Neuron (in vitro differentiated cells): ENCODE data around the gene OCIAD2.

ENCODE experiments used
- H2AFZ ChIP-seq: one replicate; pipeline ENCODE4 v1.6.1; 2013; ENCODE audit warnings: low read depth, mild to moderate bottlenecking, inconsistent platforms, low read length, moderate library complexity
- H3K27me3 ChIP-seq: one replicate; pipeline ENCODE4 v1.6.1; 2013; ENCODE audit warnings: low read length; ENCODE audit not compliant: insufficient read depth
- H3K36me3 ChIP-seq: one replicate; pipeline ENCODE4 v1.6.1; 2013; ENCODE audit warnings: low read length; ENCODE audit not compliant: insufficient read depth
- H3K4me1 ChIP-seq: one replicate; pipeline ENCODE4 v1.6.1; 2013; ENCODE audit warnings: low read length; ENCODE audit not compliant: insufficient read depth
- H3K4me3 ChIP-seq: 2 replicates; pipeline ENCODE4 v1.5.1; 2013; ENCODE audit warnings: mild to moderate bottlenecking, low read length, moderate library complexity
- H3K9me3 ChIP-seq: one replicate; pipeline ENCODE4 v1.6.1; 2013; ENCODE audit warnings: low read length

Gene OCIAD2, protein sequence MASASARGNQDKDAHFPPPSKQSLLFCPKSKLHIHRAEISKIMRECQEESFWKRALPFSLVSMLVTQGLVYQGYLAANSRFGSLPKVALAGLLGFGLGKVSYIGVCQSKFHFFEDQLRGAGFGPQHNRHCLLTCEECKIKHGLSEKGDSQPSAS

DNA sequence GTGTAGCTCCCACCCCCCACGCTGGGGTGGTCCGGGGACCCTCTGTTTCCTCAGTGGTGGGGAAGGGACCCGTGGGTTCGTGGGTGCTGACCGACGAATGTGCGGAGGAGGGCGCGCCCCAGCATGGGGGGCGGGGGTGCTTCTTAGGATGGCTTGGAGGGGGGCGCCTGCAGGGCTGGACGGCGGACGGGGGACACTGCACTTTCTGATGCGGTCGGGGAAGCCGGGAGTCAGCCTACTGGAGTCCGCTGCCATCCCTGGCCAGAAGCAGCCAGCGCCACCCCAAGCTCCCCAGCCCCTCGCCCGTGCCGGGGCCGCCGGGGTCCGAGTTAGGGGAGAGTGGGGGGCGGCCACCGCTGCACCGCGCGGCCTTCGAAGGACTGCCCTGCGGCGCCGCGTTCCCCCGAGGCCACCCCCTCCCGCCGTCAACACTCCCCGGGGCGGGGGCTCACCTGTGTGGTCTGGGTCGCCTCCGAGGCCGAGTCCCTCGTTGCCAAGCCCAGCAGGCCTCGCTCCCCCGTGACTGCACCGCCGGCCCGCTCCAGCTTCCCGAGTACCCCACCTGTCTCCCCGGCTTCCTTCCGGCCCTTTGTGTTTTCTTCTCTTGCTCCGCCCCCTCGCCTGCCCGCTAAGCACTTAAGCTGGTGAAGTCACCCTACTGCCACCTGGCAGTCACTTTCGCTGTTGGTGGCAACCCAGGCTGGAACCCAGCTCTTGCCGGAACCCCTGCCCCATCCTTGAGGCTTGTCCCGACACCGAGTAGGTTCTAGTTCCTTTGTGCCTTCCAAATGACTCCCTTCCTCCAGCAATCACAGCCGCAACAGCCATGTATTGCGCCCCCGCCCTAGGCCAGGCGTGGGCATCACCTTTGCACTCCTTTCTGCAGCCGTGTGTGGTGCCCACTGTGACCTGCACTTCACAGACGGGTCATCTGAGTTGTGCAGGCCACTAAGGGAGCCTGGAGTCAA, at the start of gene OCIAD2:
OCIAD2 (minus strand) TSS at position 569 of the 968 bp plus-strand sequence. CDS start 2,225 bp downstream, outside the sequence.
- no peaks in the 10 kb centered on the region for H3K9me3 ChIP-seq
- no peak within 1 kb of the TSS for H2AFZ ChIP-seq
- no peaks in the 10 kb centered on the region for H3K27me3 ChIP-seq
- peaks cover 13% of the 10 kb centered on the region for H3K4me1 ChIP-seq
- H3K36me3 ChIP-seq: no peaks in the 10 kb centered on the region
- no peak within 1 kb of the TSS for H3K4me3 ChIP-seq

DNA sequence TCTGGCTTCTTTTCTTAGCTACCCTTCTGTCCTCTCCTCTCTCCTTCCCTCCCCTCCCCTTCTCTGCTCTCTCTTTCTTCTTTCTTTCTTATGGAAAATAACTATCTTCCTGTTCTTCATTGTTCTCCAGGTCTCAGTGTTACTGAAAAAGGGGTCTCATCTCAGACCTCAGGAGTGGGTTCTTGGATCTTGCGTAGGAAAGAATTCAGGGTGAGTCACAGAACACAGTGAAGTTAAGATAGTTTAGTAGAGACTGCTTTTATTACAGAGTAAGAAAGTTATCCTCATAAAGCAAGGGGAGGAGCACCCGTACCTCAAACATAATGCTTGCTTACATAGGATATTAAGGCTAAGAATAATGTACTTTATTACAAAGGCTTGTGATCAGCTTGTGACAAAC, 47.7 kb upstream of the OCIAD2 start:
- Histone ChIP-seq H3K4me1 (peaks cover 7% of the 10 kb centered on the region), H3K36me3 (no peaks in the 10 kb centered on the region), H2AFZ (no peak overlapping the region), H3K9me3 (no peaks in the 10 kb centered on the region), H3K27me3 (no peaks in the 10 kb centered on the region), H3K4me3 (no peak overlapping the region)

DNA sequence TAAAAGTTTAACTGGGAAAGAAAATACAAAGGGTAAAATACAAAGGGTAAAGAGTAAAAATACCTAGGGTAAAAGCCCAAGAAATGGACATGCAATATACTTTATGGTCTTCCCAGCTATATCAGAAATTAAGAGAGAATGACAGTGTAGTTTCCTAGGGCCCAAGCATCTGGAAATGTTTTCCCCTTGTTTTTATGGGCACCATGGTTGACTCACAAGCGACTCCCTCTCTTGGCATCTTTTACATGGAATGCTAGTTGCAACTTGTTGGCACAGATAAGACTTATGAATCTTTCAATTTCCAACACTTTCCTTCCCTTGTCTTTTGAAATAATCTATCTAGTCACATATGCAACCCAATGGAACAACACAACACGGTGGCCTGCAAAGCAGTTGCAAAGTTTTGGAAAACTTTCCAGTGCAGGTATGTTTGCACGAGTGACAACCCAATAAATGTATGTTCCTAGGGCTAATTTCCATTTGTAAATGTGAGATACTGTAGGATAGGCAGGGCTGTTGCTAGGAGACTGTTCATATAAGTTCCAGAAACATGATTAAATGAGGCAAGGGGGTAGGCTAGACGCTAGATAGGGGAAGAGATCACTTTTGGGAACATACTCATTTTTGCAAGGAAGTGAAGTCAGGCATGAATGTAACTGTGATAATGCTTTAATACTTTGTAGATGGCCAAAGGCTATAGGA, 43.1 kb upstream of the OCIAD2 start:
- Histone ChIP-seq H3K9me3 (no peaks in the 10 kb centered on the region), H3K27me3 (no peaks in the 10 kb centered on the region), H2AFZ (no peak overlapping the region), H3K4me3 (no peak overlapping the region), H3K36me3 (no peaks in the 10 kb centered on the region), H3K4me1 (peaks cover 5% of the 10 kb centered on the region)

DNA sequence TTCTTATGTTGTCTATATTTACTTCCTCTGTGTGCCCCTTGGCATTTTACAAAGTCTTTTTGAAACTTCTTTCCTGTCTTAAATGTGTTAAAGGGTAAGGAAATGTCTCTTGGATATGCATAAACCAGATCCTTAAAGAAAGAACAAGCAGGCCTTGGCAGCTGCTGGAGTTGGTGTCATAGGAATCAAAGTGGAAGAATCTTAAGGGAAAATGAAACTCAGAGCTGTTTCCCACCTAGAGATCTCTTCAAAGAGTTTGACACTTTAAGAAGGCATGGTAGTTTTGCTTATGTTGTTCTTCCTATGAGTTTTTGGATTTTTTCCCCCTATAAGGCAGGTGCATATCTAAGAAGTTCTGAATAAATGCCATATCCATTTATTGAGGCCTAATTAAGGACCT, 42.5 kb upstream of the OCIAD2 start:
- Histone ChIP-seq H3K4me1 (peaks cover 1% of the 10 kb centered on the region), H2AFZ (no peak overlapping the region), H3K9me3 (no peaks in the 10 kb centered on the region), H3K27me3 (no peaks in the 10 kb centered on the region), H3K4me3 (no peak overlapping the region), H3K36me3 (no peaks in the 10 kb centered on the region)

DNA sequence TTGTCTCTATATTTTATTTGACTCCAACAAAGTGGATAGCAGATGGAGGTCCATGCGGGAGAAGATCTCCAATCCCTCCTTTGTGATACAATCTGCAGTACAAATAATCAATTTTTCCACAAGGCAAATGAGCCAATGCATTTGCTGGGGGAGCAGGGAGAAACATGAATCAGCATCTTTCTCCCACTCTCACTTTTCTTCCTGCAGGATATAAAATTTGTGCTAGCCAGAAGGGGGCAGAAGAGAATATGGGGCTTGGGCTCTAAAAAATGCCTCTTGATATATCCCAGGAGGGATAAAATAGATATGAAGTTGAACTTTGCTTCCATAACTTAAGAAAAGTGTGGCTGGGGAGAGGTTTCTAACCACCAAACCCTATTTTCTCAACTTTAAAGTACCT, 41.2 kb upstream of the OCIAD2 start:
- H3K4me3 ChIP-seq: no peak overlapping the region
- H3K9me3 ChIP-seq: no peaks in the 10 kb centered on the region
- H2AFZ ChIP-seq: no peak overlapping the region
- H3K4me1 ChIP-seq: no peaks in the 10 kb centered on the region
- no peaks in the 10 kb centered on the region for H3K27me3 ChIP-seq
- no peaks in the 10 kb centered on the region for H3K36me3 ChIP-seq

DNA sequence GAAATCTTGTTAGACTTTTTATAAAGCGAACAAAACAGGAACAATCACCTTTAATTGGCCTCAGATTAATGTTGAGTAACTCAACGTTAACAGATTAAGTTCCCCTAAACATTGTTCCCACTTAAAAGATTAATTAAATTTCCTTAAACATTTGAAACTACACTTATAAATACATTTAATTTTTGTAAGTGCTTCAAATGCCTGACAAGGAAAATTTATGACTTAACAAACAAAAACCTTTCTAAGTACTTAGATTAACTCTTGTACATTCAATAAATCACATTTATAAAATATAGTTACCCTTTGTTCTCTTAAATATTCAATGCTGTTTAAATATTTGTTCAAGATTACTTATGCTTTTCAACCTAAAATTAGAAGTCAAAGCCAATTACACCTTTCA, 39.4 kb upstream of the OCIAD2 start:
- no peaks in the 10 kb centered on the region for H3K36me3 ChIP-seq
- no peak overlapping the region for H3K4me3 ChIP-seq
- H3K27me3 ChIP-seq: peaks cover 3% of the 10 kb centered on the region
- H3K9me3 ChIP-seq: no peaks in the 10 kb centered on the region
- no peak overlapping the region for H2AFZ ChIP-seq
- no peaks in the 10 kb centered on the region for H3K4me1 ChIP-seq

DNA sequence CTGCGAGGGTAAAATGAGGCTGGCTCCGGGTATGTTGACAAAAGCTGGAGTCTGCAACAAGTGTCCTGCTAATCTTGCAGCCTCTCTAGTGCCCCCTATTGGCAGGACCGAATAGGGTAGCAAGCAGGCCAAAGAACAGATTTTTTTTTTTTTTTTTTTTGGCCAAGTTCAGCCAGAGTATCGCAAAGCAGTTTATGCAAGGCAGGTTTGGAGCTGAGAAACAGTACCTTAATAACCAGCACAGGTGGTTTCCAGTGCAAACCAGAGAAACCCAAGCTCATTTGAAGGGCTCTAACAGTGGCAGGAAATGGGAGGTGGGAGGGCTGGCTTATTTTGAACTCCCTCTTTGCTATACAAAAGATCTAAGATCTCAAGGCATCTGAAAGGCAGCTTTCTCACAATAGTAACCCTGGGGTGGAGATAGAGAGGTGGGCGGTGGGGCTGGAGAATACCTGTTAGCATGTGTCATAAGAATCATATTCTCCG, 38.2 kb upstream of the OCIAD2 start:
- no peak overlapping the region for H2AFZ ChIP-seq
- H3K4me1 ChIP-seq: no peaks in the 10 kb centered on the region
- peaks cover 3% of the 10 kb centered on the region for H3K27me3 ChIP-seq
- no peaks in the 10 kb centered on the region for H3K9me3 ChIP-seq
- no peak overlapping the region for H3K4me3 ChIP-seq
- H3K36me3 ChIP-seq: no peaks in the 10 kb centered on the region

DNA sequence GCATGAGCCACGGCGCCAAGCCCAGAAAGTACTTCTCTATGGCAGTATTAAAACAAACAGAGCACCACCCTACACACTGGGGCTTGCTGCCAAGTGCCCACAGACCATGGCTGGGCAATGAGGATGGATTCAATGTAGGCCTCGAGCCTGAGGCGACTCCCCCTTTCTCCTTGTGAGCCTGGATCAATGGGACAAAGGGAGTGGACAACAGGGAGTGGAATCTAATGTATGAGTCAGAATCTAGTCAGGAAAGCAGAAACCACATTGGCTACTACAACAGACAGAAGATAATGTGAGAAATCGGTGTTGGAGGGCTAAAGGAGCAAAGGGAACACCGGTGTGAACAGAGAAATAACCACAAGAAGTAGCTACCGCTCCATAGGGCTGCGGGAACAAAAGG, 37.7 kb upstream of the OCIAD2 start:
- H3K27me3 ChIP-seq: peaks cover 3% of the 10 kb centered on the region
- no peak overlapping the region for H2AFZ ChIP-seq

DNA sequence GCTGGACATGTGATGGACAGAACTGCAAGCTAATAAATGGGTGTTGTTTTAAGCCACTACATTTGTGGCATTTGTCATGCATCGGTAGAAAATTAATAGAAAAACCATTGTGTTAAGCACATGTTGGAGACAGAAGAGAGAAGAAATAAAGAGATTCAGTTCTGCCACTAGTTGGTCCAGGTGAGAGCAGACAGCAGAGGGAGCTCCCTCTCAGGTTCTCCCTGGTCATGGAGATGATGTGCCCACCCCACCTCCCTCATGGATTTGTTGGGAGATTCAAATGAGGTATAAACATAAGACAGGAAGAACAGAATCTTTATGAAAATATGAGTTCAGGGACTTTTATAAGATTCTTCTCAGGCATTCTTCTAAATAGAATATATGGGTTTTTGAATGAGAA, 36.8 kb upstream of the OCIAD2 start:
- H3K27me3 ChIP-seq: peaks cover 3% of the 10 kb centered on the region
- no peaks in the 10 kb centered on the region for H3K36me3 ChIP-seq
- no peaks in the 10 kb centered on the region for H3K4me1 ChIP-seq
- no peak overlapping the region for H2AFZ ChIP-seq
- H3K4me3 ChIP-seq: no peak overlapping the region
- no peaks in the 10 kb centered on the region for H3K9me3 ChIP-seq

More for the DNA sequence above, 37.7 kb upstream of the OCIAD2 start:
- Histone ChIP-seq H3K36me3 (no peaks in the 10 kb centered on the region), H3K9me3 (no peaks in the 10 kb centered on the region), H3K4me3 (no peak overlapping the region), H3K4me1 (no peaks in the 10 kb centered on the region)

DNA sequence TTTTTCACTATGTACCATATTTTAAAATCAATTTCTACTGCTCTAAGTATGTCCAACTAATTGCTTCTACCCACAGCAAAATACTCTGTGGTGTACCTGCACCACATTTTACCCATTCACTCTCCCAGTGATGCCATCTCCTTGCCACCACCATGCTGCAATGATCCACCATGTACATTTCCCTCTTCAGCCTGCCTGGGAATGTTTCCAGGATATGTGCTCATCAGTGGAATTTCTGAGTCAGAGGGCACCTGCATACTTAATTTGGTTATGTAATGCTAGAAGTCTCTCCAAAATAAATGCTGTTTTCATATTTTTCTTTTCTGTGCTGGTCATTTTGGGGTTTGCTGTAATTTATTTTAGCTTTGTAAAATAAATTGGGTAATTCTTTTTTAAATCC, 33.2 kb upstream of the OCIAD2 start:
- H3K36me3 ChIP-seq: no peaks in the 10 kb centered on the region
- no peak overlapping the region for H3K4me3 ChIP-seq
- no peaks in the 10 kb centered on the region for H3K4me1 ChIP-seq
- no peak overlapping the region for H2AFZ ChIP-seq
- peaks cover 3% of the 10 kb centered on the region for H3K27me3 ChIP-seq
- no peaks in the 10 kb centered on the region for H3K9me3 ChIP-seq

DNA sequence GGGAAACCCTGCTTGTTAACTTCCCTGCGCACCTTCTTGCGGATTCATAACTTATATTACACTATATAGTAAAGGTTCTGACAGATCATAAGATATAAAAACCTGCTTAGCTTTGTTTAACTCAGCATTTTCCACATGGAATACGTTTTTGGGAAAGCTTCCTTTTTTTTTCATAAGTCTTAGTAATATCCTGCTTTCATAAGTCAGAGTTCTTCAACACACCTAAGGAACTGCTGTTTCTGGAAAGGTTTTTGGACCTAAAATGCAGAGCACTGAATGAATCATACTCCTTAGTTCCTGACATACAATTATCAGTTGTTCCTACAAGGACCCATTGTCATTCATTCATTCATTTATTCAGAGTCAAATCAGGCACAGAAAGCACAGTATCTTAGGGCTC, 32.3 kb upstream of the OCIAD2 start:
- Histone ChIP-seq H3K4me1 (no peaks in the 10 kb centered on the region), H3K36me3 (no peaks in the 10 kb centered on the region), H3K9me3 (no peaks in the 10 kb centered on the region), H2AFZ (no peak overlapping the region), H3K4me3 (no peak overlapping the region), H3K27me3 (peaks cover 3% of the 10 kb centered on the region)

DNA sequence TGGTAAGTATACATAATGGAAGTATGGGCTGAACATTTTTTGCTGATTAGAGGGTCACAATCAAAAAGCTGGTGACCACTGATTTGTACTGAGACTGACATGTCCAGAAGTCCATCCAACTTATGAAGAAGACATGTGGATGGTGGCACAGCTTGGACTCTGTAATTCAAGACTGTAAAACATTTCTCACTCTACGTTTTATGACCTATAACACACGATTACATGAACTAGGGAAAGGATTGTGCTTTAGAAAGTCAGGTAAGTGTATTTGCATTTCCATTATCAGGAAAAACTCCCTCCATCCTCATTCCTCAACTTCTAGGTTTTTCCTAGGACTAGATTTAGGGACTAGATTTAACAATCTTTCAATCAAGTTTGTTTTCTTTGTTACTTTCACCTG, 30.5 kb upstream of the OCIAD2 start:
- no peaks in the 10 kb centered on the region for H3K4me1 ChIP-seq
- H3K36me3 ChIP-seq: no peaks in the 10 kb centered on the region
- no peak overlapping the region for H2AFZ ChIP-seq
- H3K27me3 ChIP-seq: peaks cover 2% of the 10 kb centered on the region
- no peaks in the 10 kb centered on the region for H3K9me3 ChIP-seq
- no peak overlapping the region for H3K4me3 ChIP-seq

DNA sequence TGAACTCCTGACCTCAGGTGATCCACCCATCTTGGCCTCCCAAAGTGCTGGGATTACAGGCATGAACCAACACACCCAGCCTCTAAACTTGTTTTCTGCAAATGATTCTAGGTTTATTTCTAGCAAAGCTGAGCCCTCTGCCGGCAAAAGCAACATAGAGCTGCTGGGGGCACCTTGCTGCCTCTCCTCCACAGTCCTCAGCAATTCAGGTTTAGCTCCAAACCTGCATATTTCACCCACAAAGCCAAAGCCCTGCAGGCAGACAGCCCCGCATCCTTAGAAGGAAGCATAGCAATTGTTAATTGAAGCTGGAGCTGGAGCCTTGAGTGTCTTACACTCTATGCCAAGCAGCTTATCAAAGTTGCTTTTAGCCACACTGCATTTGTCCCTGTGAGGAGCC, 24.9 kb upstream of the OCIAD2 start:
- Histone ChIP-seq H3K4me1 (no peaks in the 10 kb centered on the region), H3K9me3 (no peaks in the 10 kb centered on the region), H3K27me3 (no peaks in the 10 kb centered on the region), H3K36me3 (no peaks in the 10 kb centered on the region), H2AFZ (no peak overlapping the region), H3K4me3 (no peak overlapping the region)
